Caco-2 (cell line): ENCODE results near the gene WWOX. TPM values are rescaled to one million over a fixed set of nuclear protein-coding genes. Genes with fewer than 3 reads are reported as not detected.
A peak's percentile ranks its signal among the peaks of the same experiment; 100 is the strongest.
"Not testable (repeated sequence)": the region's sequence is repeated elsewhere in the genome, so short reads cannot be mapped to it uniquely, and the experiment has no call there.

ENCODE experiments used
- BruUV-seq: library from RNA; stranded (reverse); fragments of 400-500 nt; replicated peaks from 2 replicates; lab custom pipeline; 2021; lab: Mats Ljungman, UMichigan
- CTCF ChIA-PET: fragments of 300-600 bp; sonication (Branson Sonifier 250); formaldehyde crosslinking; loops from one replicate; lab custom pipeline; 2022; ENCODE audit warnings: antibody characterized with exemption; lab: Charles Lee
- POLR2A ChIA-PET: fragments of 300-600 bp; sonication (Branson Sonifier 250); formaldehyde crosslinking; loops from one replicate; lab custom pipeline; 2022; ENCODE audit warnings: antibody characterized with exemption; lab: Charles Lee
- DNase-seq, 2 experiments: peaks; one replicate each; pipeline versions ENCODE4 v3.0.0 to v3.0.0-alpha.2; 2020 to 2022
- H3K27me3 ChIP-seq: replicated peaks from 2 replicates; pipeline ENCODE4 v1.6.0; 2011; ENCODE audit warnings: low read length; ENCODE audit not compliant: control insufficient read depth, insufficient read depth
- H3K36me3 ChIP-seq: 2 replicates; pipeline ENCODE4 v1.5.1; 2011; ENCODE audit warnings: low read length; ENCODE audit not compliant: control insufficient read depth, insufficient read depth
- H3K4me1 ChIP-seq: fragments of 250-450 bp; sonication (Bioruptor Pico); 2 replicates; pipeline ENCODE4 v1.5.1; 2020; ENCODE audit warnings: mild to moderate bottlenecking
- H3K4me3 ChIP-seq: 2 replicates; pipeline ENCODE4 v1.5.1; 2011; ENCODE audit warnings: low read depth, mild to moderate bottlenecking, control low read depth, low read length
- H3K9me3 ChIP-seq: fragments of 250-450 bp; sonication (Bioruptor Pico); 2 replicates; pipeline ENCODE4 v1.5.1; 2020; ENCODE audit warnings: mild to moderate bottlenecking, moderate library complexity
- H3K27ac Mint-ChIP-seq: one replicate; pipeline ENCODE4 v1.8.0; 2022; ENCODE audit warnings: mixed read lengths; ENCODE audit not compliant: unreplicated experiment
- H3K27me3 Mint-ChIP-seq: one replicate; pipeline ENCODE4 v1.8.0; 2022; ENCODE audit warnings: mixed read lengths; ENCODE audit not compliant: insufficient read depth, unreplicated experiment
- H3K36me3 Mint-ChIP-seq: one replicate; pipeline ENCODE4 v1.8.0; 2022; ENCODE audit warnings: mild to moderate bottlenecking, mixed read lengths; ENCODE audit not compliant: insufficient read depth, unreplicated experiment
- H3K4me1 Mint-ChIP-seq: one replicate; pipeline ENCODE4 v1.8.0; 2022; ENCODE audit warnings: low read depth, mixed read lengths; ENCODE audit not compliant: unreplicated experiment
- H3K4me3 Mint-ChIP-seq: one replicate; pipeline ENCODE4 v1.8.0; 2022; ENCODE audit warnings: mild to moderate bottlenecking, moderate library complexity, mixed read lengths; ENCODE audit not compliant: unreplicated experiment
- H3K9me3 Mint-ChIP-seq: one replicate; pipeline ENCODE4 v1.8.0; 2022; ENCODE audit warnings: mixed read lengths; ENCODE audit not compliant: unreplicated experiment
- intact Hi-C: fragments of 100-400 bp; cut with micrococcal nuclease; formaldehyde crosslinking; loops from one replicate; pipeline ENCODE4 v1.10.0; 2022; ENCODE audit not compliant: unreplicated experiment
- total RNA-seq: library from RNA; stranded (reverse); gene quantifications from 2 replicates; pipeline ENCODE4 v1.2.3, GENCODE V29; 2022
- TF ChIP-seq, protein P1 (sequence below), 2 experiments: fragments of 200-600 bp in 1 of 2; IDR thresholded peaks; 1 replicate in 1 of 2; 2 replicates in 1 of 2; pipeline versions ENCODE4 v1.5.1 to v1.8.0; 2011 to 2022; ENCODE audit warnings: antibody characterized with exemption in 1 of 2, control low read depth in 1 of 2, inconsistent platforms in 1 of 2, low read depth in 1 of 2, low read length in 1 of 2, mild to moderate bottlenecking in 1 of 2, moderate library complexity in 1 of 2; ENCODE audit not compliant: insufficient read depth in 1 of 2, severe bottlenecking in 1 of 2, unreplicated experiment in 1 of 2

The WWOX gene
- total RNA-seq, 1 experiment from 2014 or later, result 45.0 TPM

DNA sequence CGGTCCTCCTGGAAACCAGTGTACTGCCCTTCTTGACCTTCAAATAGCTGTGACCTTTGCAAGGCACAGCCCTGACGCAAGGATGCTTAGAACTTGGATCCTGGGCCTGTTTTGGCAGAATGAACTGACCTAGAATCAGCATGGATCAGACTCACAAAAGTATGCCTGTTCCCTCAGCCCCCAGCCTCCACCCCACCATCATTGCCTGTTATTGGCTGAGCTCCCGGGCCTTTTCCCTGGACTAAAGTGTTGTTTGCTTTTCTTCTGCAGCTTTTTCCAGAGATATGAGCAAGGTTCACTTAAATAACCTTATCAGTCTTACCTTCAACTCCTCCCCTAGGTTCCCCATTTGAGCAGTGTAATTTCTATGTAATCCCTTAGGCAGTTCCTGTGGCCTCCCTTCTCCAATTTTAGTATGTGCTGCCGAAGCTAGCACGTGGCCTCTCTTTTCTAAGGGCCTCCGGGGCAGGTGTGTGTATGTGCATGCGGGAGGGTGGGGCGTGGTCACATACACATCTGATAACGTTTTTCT, 1153.7 kb downstream of the WWOX start:
- no peaks in the 10 kb centered on the region for H3K9me3 Mint-ChIP-seq
- no peaks in the 10 kb centered on the region for H3K36me3 ChIP-seq
- intact Hi-C loops, result no loop called here
- H3K4me1 ChIP-seq, result peaks cover 12% of the 10 kb centered on the region
- DNase-seq, result peak; percentile 49 to 51
- H3K4me1 Mint-ChIP-seq, result peaks cover 14% of the 10 kb centered on the region
- ChIA-PET POLR2A (no interaction called here), CTCF (no interaction called here)
- H3K9me3 ChIP-seq, result no peaks in the 10 kb centered on the region
- no peak overlapping the region for H3K4me3 ChIP-seq
- TF ChIP-seq, protein P1, sequence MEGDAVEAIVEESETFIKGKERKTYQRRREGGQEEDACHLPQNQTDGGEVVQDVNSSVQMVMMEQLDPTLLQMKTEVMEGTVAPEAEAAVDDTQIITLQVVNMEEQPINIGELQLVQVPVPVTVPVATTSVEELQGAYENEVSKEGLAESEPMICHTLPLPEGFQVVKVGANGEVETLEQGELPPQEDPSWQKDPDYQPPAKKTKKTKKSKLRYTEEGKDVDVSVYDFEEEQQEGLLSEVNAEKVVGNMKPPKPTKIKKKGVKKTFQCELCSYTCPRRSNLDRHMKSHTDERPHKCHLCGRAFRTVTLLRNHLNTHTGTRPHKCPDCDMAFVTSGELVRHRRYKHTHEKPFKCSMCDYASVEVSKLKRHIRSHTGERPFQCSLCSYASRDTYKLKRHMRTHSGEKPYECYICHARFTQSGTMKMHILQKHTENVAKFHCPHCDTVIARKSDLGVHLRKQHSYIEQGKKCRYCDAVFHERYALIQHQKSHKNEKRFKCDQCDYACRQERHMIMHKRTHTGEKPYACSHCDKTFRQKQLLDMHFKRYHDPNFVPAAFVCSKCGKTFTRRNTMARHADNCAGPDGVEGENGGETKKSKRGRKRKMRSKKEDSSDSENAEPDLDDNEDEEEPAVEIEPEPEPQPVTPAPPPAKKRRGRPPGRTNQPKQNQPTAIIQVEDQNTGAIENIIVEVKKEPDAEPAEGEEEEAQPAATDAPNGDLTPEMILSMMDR (IDR thresholded peaks at IDR 0.05; ENCODE audit: insufficient read depth in 1 of 2, low read depth in 1 of 2, low read length in 1 of 2, severe bottlenecking in 1 of 2, unreplicated experiment in 1 of 2), result no peak
- H3K27ac Mint-ChIP-seq, result peak overlapping the region; percentile 15
- no peak overlapping the region for H3K4me3 Mint-ChIP-seq
- no peaks in the 10 kb centered on the region for H3K27me3 Mint-ChIP-seq
- BruUV-seq, result no TSS peak
- H3K27me3 ChIP-seq, result no peaks in the 10 kb centered on the region
- no peaks in the 10 kb centered on the region for H3K36me3 Mint-ChIP-seq

DNA sequence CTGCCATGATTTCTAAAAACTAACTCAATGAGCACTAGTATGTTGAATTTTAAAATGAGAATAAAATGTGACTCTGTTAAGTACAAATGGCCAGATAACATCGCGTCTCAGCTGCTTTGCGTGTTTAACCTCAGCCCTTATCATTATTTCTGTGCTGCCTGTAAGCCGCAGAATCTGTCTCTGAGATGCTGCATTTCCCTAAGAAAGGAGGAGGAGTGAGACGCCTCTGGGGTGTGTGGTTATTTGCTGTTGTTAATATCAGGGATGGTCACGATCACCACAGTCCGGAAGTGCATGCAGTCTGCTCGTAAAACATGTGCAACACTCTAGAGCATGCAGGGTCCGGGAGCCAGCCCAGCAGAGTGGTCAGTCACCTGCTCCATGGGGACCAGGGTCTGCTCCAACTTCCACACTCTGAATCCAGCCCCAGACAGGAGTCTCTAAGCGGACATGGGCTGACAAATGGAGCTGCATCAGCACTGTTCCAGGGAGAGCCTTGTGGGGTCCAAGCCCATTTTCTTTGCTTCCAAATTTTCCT, 1158.6 kb downstream of the WWOX start:
- Mint-ChIP-seq H3K4me3 (no peak overlapping the region), H3K4me1 (peaks cover 10% of the 10 kb centered on the region), H3K36me3 (no peaks in the 10 kb centered on the region), H3K27me3 (no peaks in the 10 kb centered on the region), H3K27ac (no peak overlapping the region), H3K9me3 (no peaks in the 10 kb centered on the region)
- Histone ChIP-seq H3K27me3 (no peaks in the 10 kb centered on the region), H3K4me3 (no peak overlapping the region), H3K9me3 (no peaks in the 10 kb centered on the region), H3K36me3 (no peaks in the 10 kb centered on the region), H3K4me1 (peaks cover 7% of the 10 kb centered on the region)
- DNase-seq, result no peak
- POLR2A ChIA-PET, result no interaction called here
- CTCF ChIA-PET, result no interaction called here
- TF ChIP-seq, protein P1 (IDR thresholded peaks at IDR 0.05; ENCODE audit: insufficient read depth in 1 of 2, low read depth in 1 of 2, low read length in 1 of 2, severe bottlenecking in 1 of 2, unreplicated experiment in 1 of 2), result no peak
- intact Hi-C loops, result no loop called here
- BruUV-seq, result no TSS peak

DNA sequence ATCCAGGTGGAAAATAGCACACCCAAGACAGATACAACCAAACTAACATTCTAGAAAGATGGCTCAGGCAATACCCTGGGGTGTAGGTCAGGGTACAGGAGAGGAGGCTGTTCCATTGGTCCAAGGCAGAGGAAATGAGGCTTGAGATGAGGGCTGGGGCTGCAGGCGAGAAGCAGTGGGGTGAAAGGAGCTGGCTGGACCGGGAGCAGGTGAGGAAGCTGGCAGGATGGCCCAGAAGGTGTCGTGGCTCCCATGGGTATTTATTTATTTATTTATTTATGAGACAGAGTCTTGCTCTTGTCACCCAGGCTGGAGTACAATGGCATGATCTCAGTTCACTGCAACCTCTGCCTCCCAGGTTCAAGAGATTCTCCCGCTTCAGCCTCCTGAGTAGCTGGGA, 1161.4 kb downstream of the WWOX start:
- H3K4me1 ChIP-seq, H3K9me3 Mint-ChIP-seq, H3K27me3 ChIP-seq, H3K4me3 Mint-ChIP-seq, H3K9me3 ChIP-seq, H3K36me3 ChIP-seq, intact Hi-C loops, BruUV-seq, H3K4me1 Mint-ChIP-seq, DNase-seq, H3K27ac Mint-ChIP-seq, H3K4me3 ChIP-seq, CTCF ChIA-PET, H3K27me3 Mint-ChIP-seq, H3K36me3 Mint-ChIP-seq, POLR2A ChIA-PET: not testable (repeated sequence)
